Activated T-helper 2 cell treated with anti-CD3 and anti-CD28 coated beads, Interferon-gamma antibody, Interleukin-2, Interleukin-4, amounts not matched to agents 10 μg/mL and 5 μg/mL and 100 μg/mL, durations not matched to agents 14 hours and 24 hours and 36 hours (primary cell): Measurements from ENCODE around the gene TMEM106A. TPM values are rescaled to one million over a fixed set of nuclear protein-coding genes. Genes with fewer than 3 reads are reported as not detected.
"Not testable (repeated sequence)": the region's sequence is repeated elsewhere in the genome, so short reads cannot be mapped to it uniquely, and the experiment has no call there.

Experiments used
- DNase-seq: peaks from one replicate; pipeline ENCODE4 v3.0.0; 2021; ENCODE audit warnings: low spot score
- H3K27ac Mint-ChIP-seq: one replicate; pipeline ENCODE4 v1.8.0; 2021; ENCODE audit warnings: mixed read lengths
- H3K27me3 Mint-ChIP-seq: one replicate; pipeline ENCODE4 v1.8.0; 2021; ENCODE audit warnings: low read depth, mixed read lengths
- H3K36me3 Mint-ChIP-seq: one replicate; pipeline ENCODE4 v1.8.0; 2021; ENCODE audit warnings: low read depth, mixed read lengths
- H3K4me1 Mint-ChIP-seq: one replicate; pipeline ENCODE4 v1.8.0; 2021; ENCODE audit warnings: low read depth, mixed read lengths
- H3K4me3 Mint-ChIP-seq: one replicate; pipeline ENCODE4 v1.8.0; 2021; ENCODE audit warnings: low read depth, mild to moderate bottlenecking, moderate library complexity, mixed read lengths
- H3K9me3 Mint-ChIP-seq: one replicate; pipeline ENCODE4 v1.8.0; 2021; ENCODE audit warnings: mixed read lengths
- intact Hi-C: fragments of 100-400 bp; cut with micrococcal nuclease; formaldehyde crosslinking; loops from one replicate; pipeline ENCODE4 v1.15.1; 2023
- total RNA-seq: library from RNA; stranded (reverse); gene quantifications from 2 replicates; pipeline ENCODE4 v1.2.3, GENCODE V29; 2022

Gene TMEM106A
- 18.5 and 22.0 TPM in 2 replicates for total RNA-seq

- Mint-ChIP-seq H3K27me3 (no peaks in the 10 kb centered on the region), H3K36me3 (peaks cover 52% of the 10 kb centered on the region), H3K4me3 (peak within 1 kb of the TSS; percentile 99), H3K27ac (peak within 1 kb of the TSS; percentile 93), H3K4me1 (peaks cover 29% of the 10 kb centered on the region), H3K9me3 (no peaks in the 10 kb centered on the region)
- intact Hi-C loops: loop anchor here (1.0 kb wide), 2 partner anchors 39 to 104 kb away; no protein-coding TSS in a partner anchor
- peak; percentile 70 for DNase-seq
These were observed at the start of gene TMEM106A for GRCh38 chr17:43211480-43212402. Gene TMEM106A, plus strand, starts transcription at chr17:43211875. Its CDS starts 1,167 bp downstream, at chr17:43213042.

DNA sequence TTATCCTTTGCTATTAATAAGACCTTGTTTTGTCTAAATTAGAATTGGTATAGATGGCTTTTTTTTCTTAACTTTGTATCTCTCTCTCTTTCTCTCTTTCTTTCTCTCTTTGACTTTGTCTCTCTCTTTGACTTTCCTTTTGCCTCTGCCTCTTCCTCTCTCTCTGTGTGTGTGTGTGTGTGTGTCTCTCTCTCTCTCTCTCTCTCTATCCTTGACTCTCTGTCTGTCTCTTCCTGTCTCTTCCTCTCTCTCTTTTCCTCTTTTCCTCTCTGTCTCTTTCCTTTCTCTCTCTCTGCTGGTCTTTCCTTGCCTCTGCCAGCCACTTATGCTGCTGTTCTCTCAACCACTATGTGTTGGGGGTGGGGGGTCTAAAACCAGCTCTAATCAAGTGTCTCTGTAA, 45.7 kb upstream of the TMEM106A start:
- H3K27me3 Mint-ChIP-seq, H3K4me1 Mint-ChIP-seq, H3K27ac Mint-ChIP-seq, intact Hi-C loops, H3K36me3 Mint-ChIP-seq, H3K9me3 Mint-ChIP-seq, H3K4me3 Mint-ChIP-seq, DNase-seq: not testable (repeated sequence)

DNA sequence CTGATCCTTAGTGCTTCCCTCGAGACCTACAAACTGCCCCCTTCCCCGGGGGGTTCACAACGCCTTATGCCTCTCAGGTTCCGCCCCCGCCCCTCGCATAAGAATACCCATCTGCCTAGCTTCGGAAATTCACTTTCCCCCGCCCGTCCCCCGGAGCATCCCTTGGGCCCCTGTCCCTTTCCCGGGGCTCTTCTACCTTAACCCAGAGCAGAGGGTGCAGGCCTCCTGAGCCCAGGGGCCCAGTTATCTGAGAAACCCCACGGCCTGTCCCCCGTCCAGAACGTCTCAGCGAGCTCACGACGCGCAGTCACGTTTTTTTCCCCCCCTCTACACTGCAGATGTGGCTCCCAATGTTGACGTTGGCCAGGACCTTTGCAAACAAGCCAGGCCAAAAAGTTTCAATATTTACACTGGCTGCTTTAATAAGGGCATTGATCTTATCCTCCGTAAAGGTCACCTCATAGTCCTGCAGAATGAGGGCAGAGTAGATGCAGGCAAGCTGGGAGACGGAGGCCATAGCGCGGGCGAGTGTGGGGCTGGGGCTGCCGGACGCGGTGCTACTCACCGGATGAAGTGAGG, 42.0 kb upstream of the TMEM106A start:
- H3K4me3 Mint-ChIP-seq: no peak overlapping the region
- no peaks in the 10 kb centered on the region for H3K27me3 Mint-ChIP-seq
- H3K4me1 Mint-ChIP-seq: peaks cover 21% of the 10 kb centered on the region
- intact Hi-C loops: loop anchor here (1.0 to 5.0 kb wide), 3 partner anchors 44 to 171 kb away; partner anchors contain the start of genes BRCA1, RPL27 and VAT1
- no peaks in the 10 kb centered on the region for H3K9me3 Mint-ChIP-seq
- DNase-seq: no peak
- H3K27ac Mint-ChIP-seq: no peak overlapping the region
- peaks cover 10% of the 10 kb centered on the region for H3K36me3 Mint-ChIP-seq

DNA sequence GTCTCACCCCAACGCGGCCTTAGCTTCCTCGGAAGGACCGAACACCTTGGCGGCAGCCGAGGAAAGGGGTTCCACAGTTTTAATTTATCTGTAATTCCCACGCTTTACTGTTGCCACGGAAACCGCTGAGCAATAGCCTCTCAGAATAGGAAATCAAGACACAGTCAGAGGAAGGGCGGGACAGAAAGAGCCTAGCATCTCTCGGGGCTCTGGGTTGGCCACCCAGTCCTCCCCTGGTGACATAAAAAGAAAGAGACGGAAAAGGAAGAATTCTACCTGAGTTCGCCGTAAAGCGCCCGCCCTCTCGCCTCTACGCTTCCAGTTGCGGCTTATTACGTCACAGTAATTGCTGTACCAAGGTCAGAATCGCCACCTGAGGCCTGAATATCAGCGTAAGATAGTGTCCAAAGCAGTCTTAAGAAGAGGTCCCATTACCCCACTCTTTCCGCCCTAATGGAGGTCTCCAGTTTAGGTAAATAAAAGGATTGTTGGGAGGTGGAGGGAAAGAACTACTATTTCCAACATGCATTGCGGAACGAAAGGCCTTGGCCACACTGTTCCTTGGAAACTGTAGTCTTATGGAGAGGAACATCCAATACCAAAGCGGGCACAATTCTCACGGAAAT, 41.4 kb upstream of the TMEM106A start:
- Mint-ChIP-seq H3K36me3 (peaks cover 12% of the 10 kb centered on the region), H3K27ac (no peak overlapping the region), H3K4me3 (no peak overlapping the region), H3K4me1 (peaks cover 24% of the 10 kb centered on the region), H3K9me3 (no peaks in the 10 kb centered on the region), H3K27me3 (no peaks in the 10 kb centered on the region)
- peak; percentile 89 for DNase-seq
- intact Hi-C loops: loop anchor here (1.0 to 5.0 kb wide), 3 partner anchors 45 to 171 kb away; partner anchors contain the start of genes BRCA1, RPL27 and VAT1

- peak; percentile 97 for DNase-seq
- intact Hi-C loops: loop anchor here (1.0 to 5.0 kb wide), 3 partner anchors 46 to 172 kb away; partner anchors contain the start of genes BRCA1, RPL27 and VAT1
- H3K4me1 Mint-ChIP-seq: peaks cover 30% of the 10 kb centered on the region
- H3K27ac Mint-ChIP-seq: no peak within 1 kb of the TSS
- H3K36me3 Mint-ChIP-seq: peaks cover 20% of the 10 kb centered on the region
- no peaks in the 10 kb centered on the region for H3K9me3 Mint-ChIP-seq
- no peaks in the 10 kb centered on the region for H3K27me3 Mint-ChIP-seq
- no peak within 1 kb of the TSS for H3K4me3 Mint-ChIP-seq
These were observed 40.7 kb upstream of the TMEM106A start, which contains the start of gene NBR1 for GRCh38 chr17:43170766-43171585. Gene NBR1, plus strand, starts transcription at chr17:43171214. Its CDS starts 4,586 bp downstream, at chr17:43175800.

- Mint-ChIP-seq H3K9me3 (no peaks in the 10 kb centered on the region), H3K27ac (no peak overlapping the region), H3K36me3 (peaks cover 25% of the 10 kb centered on the region), H3K4me1 (peaks cover 36% of the 10 kb centered on the region), H3K4me3 (no peak overlapping the region), H3K27me3 (no peaks in the 10 kb centered on the region)
- DNase-seq: no peak
- intact Hi-C loops: loop anchor here (1.0 to 5.0 kb wide), 3 partner anchors 39 to 173 kb away; partner anchors contain the start of genes RPL27, TMEM106A and VAT1
These were observed 39.8 kb upstream of the TMEM106A start for GRCh38 chr17:43171586-43172487.

GRCh38 chr17:43175213-43176118, 36.2 kb upstream of the TMEM106A start:
- no peaks in the 10 kb centered on the region for H3K9me3 Mint-ChIP-seq
- intact Hi-C loops: no loop called here
- H3K4me3 Mint-ChIP-seq: peak overlapping the region; percentile 54
- peaks cover 39% of the 10 kb centered on the region for H3K4me1 Mint-ChIP-seq
- H3K36me3 Mint-ChIP-seq: peaks cover 48% of the 10 kb centered on the region
- H3K27ac Mint-ChIP-seq: peak overlapping the region; percentile 82
- H3K27me3 Mint-ChIP-seq: no peaks in the 10 kb centered on the region
- no peak for DNase-seq

DNA sequence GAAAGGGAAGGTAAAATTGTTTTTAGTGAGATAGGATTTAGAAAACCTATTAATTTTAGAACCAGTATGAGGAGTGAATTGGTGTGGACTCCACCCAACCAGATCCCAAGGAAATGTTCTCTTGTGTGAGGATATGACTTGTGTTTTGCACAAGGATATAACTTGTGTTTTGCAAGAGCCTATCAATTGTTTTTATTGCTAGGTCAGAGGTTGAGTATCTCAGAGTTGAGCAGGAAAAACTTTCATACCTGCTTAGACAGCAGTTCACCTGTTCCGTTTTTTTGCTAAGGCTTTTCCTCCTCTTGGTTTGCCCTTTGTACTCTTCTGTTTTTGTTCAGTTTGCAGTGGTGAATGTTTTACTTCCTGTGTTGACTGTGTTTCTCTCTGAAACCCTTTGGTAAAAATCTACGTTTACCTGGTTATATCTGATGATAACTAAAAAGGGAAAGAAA, 35.5 kb upstream of the TMEM106A start:
- H3K27ac Mint-ChIP-seq: peak overlapping the region; percentile 82
- DNase-seq: no peak
- H3K27me3 Mint-ChIP-seq: no peaks in the 10 kb centered on the region
- intact Hi-C loops: no loop called here
- peaks cover 51% of the 10 kb centered on the region for H3K36me3 Mint-ChIP-seq
- no peaks in the 10 kb centered on the region for H3K9me3 Mint-ChIP-seq
- H3K4me3 Mint-ChIP-seq: peak overlapping the region; percentile 54
- H3K4me1 Mint-ChIP-seq: peaks cover 39% of the 10 kb centered on the region

DNA sequence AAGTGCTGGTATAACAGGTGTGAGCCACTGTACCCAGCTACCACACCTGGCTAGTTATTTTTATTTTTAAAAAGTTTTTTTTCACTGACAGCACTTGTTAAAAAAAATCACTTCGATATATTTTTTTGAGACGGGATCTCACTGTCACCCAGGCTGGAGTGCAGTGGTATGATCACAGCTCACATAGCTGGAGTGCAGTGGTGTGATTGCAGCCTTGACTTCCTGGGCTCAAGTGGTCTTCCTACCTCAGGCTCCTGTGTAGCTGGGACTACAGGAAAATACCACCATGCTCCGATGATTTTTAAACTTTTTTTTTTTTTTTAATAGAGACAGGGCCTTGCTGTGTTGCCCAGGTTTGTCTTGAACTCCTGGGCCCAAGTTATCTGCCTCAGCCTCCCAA, 27.8 kb upstream of the TMEM106A start:
- no peak overlapping the region for H3K4me3 Mint-ChIP-seq
- H3K27me3 Mint-ChIP-seq: no peaks in the 10 kb centered on the region
- no peak overlapping the region for H3K27ac Mint-ChIP-seq
- peaks cover 41% of the 10 kb centered on the region for H3K36me3 Mint-ChIP-seq
- intact Hi-C loops: no loop called here
- DNase-seq: no peak
- no peaks in the 10 kb centered on the region for H3K9me3 Mint-ChIP-seq
- no peaks in the 10 kb centered on the region for H3K4me1 Mint-ChIP-seq

DNA sequence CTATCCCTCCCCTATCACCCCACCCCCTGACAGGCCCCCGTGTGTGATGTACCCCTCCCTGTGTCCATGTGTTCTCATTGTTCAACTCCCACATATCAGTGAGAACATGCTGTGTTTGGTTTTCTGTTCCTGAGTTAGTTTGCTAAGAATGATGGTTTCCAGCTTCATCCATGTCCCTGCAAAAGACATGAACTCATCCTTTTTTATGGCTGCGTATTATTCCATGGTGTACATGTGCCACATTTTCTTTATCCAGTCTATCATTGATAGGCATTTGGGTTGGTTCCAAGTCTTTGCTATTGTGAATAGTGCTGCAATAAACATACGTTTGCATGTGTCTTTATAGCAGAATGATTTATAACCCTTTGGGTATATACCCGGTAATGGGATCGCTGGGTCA, 25.0 kb upstream of the TMEM106A start:
- H3K4me3 Mint-ChIP-seq, H3K4me1 Mint-ChIP-seq, intact Hi-C loops, H3K27me3 Mint-ChIP-seq, H3K9me3 Mint-ChIP-seq, H3K27ac Mint-ChIP-seq, DNase-seq: not testable (repeated sequence)
- H3K36me3 Mint-ChIP-seq: peaks cover 54% of the 10 kb centered on the region
